PC-3 (cell line): ENCODE measurements around the gene FYTTD1. TPM values are rescaled to one million over a fixed set of nuclear protein-coding genes. Genes with fewer than 3 reads are reported as not detected.

Experiments
- ATAC-seq: fragments of 200-7000 bp; cut with Tn5 transposase; 2 replicates; pipeline ENCODE4 v1.9.1; 2020; ENCODE audit warnings: mild to moderate bottlenecking, moderate library complexity
- BruUV-seq: library from RNA; stranded (reverse); fragments of 400-500 nt; replicated peaks from 2 replicates; lab custom pipeline; 2021; lab: Mats Ljungman, UMichigan
- CTCF ChIA-PET: fragments of 300-600 bp; sonication (Branson Sonifier 250); formaldehyde crosslinking; loops from one replicate; lab custom pipeline; 2022; ENCODE audit warnings: antibody characterized with exemption; lab: Charles Lee
- POLR2A ChIA-PET: fragments of 300-600 bp; sonication (Branson Sonifier 250); formaldehyde crosslinking; loops from one replicate; lab custom pipeline; 2022; ENCODE audit warnings: antibody characterized with exemption; ENCODE audit not compliant: unreplicated experiment; lab: Charles Lee
- DNase-seq: peaks from one replicate; pipeline ENCODE4 v3.0.0-alpha.2; 2015
- H2AFZ ChIP-seq: fragments of 300-600 bp; sonication (generic); 2 replicates; pipeline ENCODE4 v1.6.0; 2016; ENCODE audit warnings: antibody characterized with exemption, low read length
- H3F3A ChIP-seq: fragments of 300-600 bp; sonication (generic); one replicate; pipeline ENCODE4 v1.6.0; 2017; ENCODE audit warnings: antibody characterized with exemption, low read length, control low read depth, mild to moderate bottlenecking; ENCODE audit not compliant: unreplicated experiment
- H3K27ac ChIP-seq: fragments of 300-600 bp; sonication (generic); 2 replicates; pipeline ENCODE4 v1.5.1; 2016; ENCODE audit warnings: mild to moderate bottlenecking, low read length
- H3K27me3 ChIP-seq: fragments of 300-600 bp; sonication (generic); 2 replicates; pipeline ENCODE4 v1.6.1; 2016; ENCODE audit warnings: low read length, mixed read lengths
- H3K36me3 ChIP-seq: fragments of 300-600 bp; sonication (generic); 2 replicates; pipeline ENCODE4 v1.6.1; 2016; ENCODE audit warnings: low read depth, mixed run types, low read length, mixed read lengths
- H3K4me1 ChIP-seq: fragments of 300-600 bp; sonication (generic); 2 replicates; pipeline ENCODE4 v1.5.1; 2016; ENCODE audit warnings: low read length; ENCODE audit not compliant: insufficient read depth
- H3K4me2 ChIP-seq: fragments of 300-600 bp; sonication (generic); 2 replicates; pipeline ENCODE4 v1.6.0; 2016; ENCODE audit warnings: low read length
- H3K4me3 ChIP-seq: fragments of 300-600 bp; sonication (generic); 2 replicates; pipeline ENCODE4 v1.5.1; 2016; ENCODE audit warnings: mild to moderate bottlenecking, low read length, mixed read lengths
- H3K79me2 ChIP-seq: fragments of 300-600 bp; sonication (generic); 2 replicates; pipeline ENCODE4 v1.6.1; 2017; ENCODE audit warnings: low read length, mixed read lengths
- H3K9ac ChIP-seq: fragments of 300-600 bp; sonication (generic); 2 replicates; pipeline ENCODE4 v1.6.0; 2016; ENCODE audit warnings: mild to moderate bottlenecking, low read length
- H3K9me2 ChIP-seq: fragments of 300-600 bp; sonication (generic); replicated peaks from 2 replicates; pipeline ENCODE4 v1.6.1; 2016; ENCODE audit warnings: mixed run types, low read length, mixed read lengths
- H3K9me3 ChIP-seq: fragments of 300-600 bp; sonication (generic); 2 replicates; pipeline ENCODE4 v1.6.1; 2016; ENCODE audit warnings: low read length, mixed read lengths
- H4K20me1 ChIP-seq: fragments of 300-600 bp; sonication (generic); 2 replicates; pipeline ENCODE4 v1.6.1; 2016; ENCODE audit warnings: low read length, mixed read lengths
- CTCF ChIP-seq: fragments of 300-600 bp; sonication (generic); conservative IDR thresholded peaks from 2 replicates; pipeline ENCODE4 v1.5.1; 2017; ENCODE audit warnings: antibody characterized with exemption, low read depth, mild to moderate bottlenecking, low read length
- EZH2 ChIP-seq: fragments of 300-600 bp; sonication (generic); IDR thresholded peaks from one replicate; pipeline ENCODE4 v1.6.1; 2017; ENCODE audit warnings: antibody characterized with exemption, mild to moderate bottlenecking, low read length; ENCODE audit not compliant: unreplicated experiment
- EZH2phosphoT487 ChIP-seq: fragments of 300-600 bp; sonication (generic); IDR thresholded peaks from 2 replicates; pipeline ENCODE4 v1.6.1; 2018; ENCODE audit warnings: mild to moderate bottlenecking, antibody characterized with exemption, low read length, borderline replicate concordance
- intact Hi-C: fragments of 100-400 bp; cut with micrococcal nuclease; formaldehyde crosslinking; loops from 2 replicates; pipeline ENCODE4 v1.9.0; 2023
- total RNA-seq: library from RNA; depleted of rRNA; stranded (reverse); fragments of >200 nt; gene quantifications from 2 replicates; pipeline ENCODE4 v1.2.3, GENCODE V29; 2014

Gene FYTTD1
- total RNA-seq, 1 experiment from 2014 or later, result 85.4 TPM

- Histone ChIP-seq H3K79me2 (peaks cover 18% of the 10 kb centered on the region), H3K4me3 (no peak overlapping the region), H2AFZ (no peak overlapping the region), H3K9me2 (no peaks in the 10 kb centered on the region), H4K20me1 (0 out of 2 replicates have a peak, but pooled peaks cover 4% of the 10 kb centered on the region), H3K27me3 (no peaks in the 10 kb centered on the region), H3K4me2 (no peak overlapping the region), H3K9me3 (no peaks in the 10 kb centered on the region), H3K27ac (no peak overlapping the region), H3F3A (no peaks in the 10 kb centered on the region), H3K36me3 (no peaks in the 10 kb centered on the region), H3K9ac (no peak overlapping the region), H3K4me1 (peaks cover 6% of the 10 kb centered on the region)
- intact Hi-C loops, result loop anchor here (5.0 kb wide), 1 partner anchor 35 kb away; no protein-coding TSS in a partner anchor
- ATAC-seq, result no peak
- TF ChIP-seq EZH2phosphoT487 (no peak), EZH2 (no peak), CTCF (no peak)
- no TSS peak for BruUV-seq
- no peak for DNase-seq
- ChIA-PET POLR2A (no interaction called here), CTCF (no interaction called here)
These were observed 2.9 kb upstream of the FYTTD1 start for GRCh38 chr3:197746801-197747237.

DNA sequence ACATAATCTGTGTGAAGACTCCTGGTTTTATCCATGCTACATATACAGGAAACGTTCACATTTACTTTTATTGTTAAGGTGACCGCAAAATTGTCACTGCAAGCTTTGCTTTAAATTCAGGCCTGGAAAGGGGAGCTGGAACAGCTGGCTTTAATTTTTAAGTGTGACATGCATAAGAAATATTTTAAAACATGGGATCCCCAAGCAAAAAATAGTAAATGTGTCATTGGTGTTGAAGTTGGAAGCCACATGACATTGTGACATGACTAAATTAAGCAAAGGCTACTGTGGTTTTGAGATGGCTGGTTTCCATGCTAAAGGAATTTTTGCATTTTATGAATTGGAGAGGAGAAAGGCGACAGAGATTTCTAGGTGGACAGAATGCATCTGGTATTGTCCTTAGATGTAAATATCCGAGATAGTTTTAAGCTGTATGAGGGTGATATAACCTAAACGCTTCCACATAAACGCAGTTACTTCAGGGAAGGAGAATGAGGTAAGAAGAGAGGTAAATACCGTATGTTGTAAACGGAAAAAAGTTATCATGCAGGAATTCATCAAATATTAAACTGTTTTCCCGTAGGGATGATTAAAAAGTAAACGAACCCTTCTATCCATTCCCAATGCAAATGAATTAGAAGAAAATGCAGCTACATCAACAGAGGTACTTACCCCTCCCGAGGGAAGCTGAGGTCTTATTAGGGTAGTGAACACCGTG is 927 bp upstream of the FYTTD1 start:
- POLR2A ChIA-PET, result interaction anchor here (0.6 kb wide), 1 partner anchor 33 kb away, joined by 3 read pairs; no protein-coding TSS in a partner anchor

More for the DNA sequence above, 927 bp upstream of the FYTTD1 start:
- DNase-seq (no peak), ATAC-seq (no peak)
- H2AFZ ChIP-seq, result peak overlapping the region; percentile 95
- peak overlapping the region; percentile 74 for H3K4me3 ChIP-seq
- H3F3A ChIP-seq, result no peaks in the 10 kb centered on the region
- intact Hi-C loops, result loop anchor here (1.0 to 5.0 kb wide), 2 partner anchors 11 to 36 kb away; no protein-coding TSS in a partner anchor
- peak overlapping the region; percentile 89 for H3K9ac ChIP-seq
- H3K9me3 ChIP-seq, result no peaks in the 10 kb centered on the region
- CTCF ChIA-PET, result no interaction called here
- TF ChIP-seq EZH2phosphoT487 (no peak), CTCF (no peak), EZH2 (no peak)
- no peaks in the 10 kb centered on the region for H3K9me2 ChIP-seq
- BruUV-seq, result TSS peak; percentile 26
- peaks cover 37% of the 10 kb centered on the region for H3K79me2 ChIP-seq
- peaks cover 19% of the 10 kb centered on the region; the same call in 1 of the 2 replicates for H4K20me1 ChIP-seq
- H3K27me3 ChIP-seq, result no peaks in the 10 kb centered on the region
- H3K4me1 ChIP-seq, result peaks cover 21% of the 10 kb centered on the region
- peak overlapping the region; percentile 72; the same call in 1 of the 2 replicates for H3K27ac ChIP-seq
- H3K4me2 ChIP-seq, result peak overlapping the region; percentile 80
- peaks cover 2% of the 10 kb centered on the region; the same call in 1 of the 2 replicates for H3K36me3 ChIP-seq
